ENCODE data around the gene UBA1. TPM values are rescaled to one million over a fixed set of nuclear protein-coding genes. Genes with fewer than 3 reads are reported as not detected.

The UBA1 gene
- total and polyA plus RNA-seq, 4 experiments from 2014 or later = 129 to 167 (median 142) TPM

DNA sequence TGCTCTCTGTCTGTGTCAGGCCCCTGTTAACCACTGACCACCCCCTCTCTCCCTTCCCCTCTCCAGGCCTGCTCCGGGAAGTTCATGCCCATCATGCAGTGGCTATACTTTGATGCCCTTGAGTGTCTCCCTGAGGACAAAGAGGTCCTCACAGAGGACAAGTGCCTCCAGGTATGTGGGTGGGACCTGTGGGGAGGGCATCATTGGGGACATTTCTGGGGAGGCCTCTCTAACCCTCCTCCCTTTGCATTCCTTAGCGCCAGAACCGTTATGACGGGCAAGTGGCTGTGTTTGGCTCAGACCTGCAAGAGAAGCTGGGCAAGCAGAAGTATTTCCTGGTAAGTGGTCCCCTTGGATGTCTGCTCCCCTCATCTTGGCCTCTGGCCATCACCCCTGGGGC is 9.2 kb downstream of the UBA1 start:
- H3K27me3 ChIP-seq (ENCODE audit: insufficient read depth, low read length) = no peaks in the 10 kb centered on the region
- Mint-ChIP-seq H3K4me3 (no peak overlapping the region), H3K27me3 (no peaks in the 10 kb centered on the region), H3K36me3 (peaks cover 63 to 86% of the 10 kb centered on the region in 2 donors), H3K4me1 (peaks cover 3 to 10% (median 9%) of the 10 kb centered on the region in 4 donors), H3K27ac (peak overlapping the region in 2 of 7 donors; percentile 55 to 68), H3K9me3 (peaks cover 0 to 1% (median 0%) of the 10 kb centered on the region in 8 donors)
- ChIA-PET CTCF (ENCODE audit: partially characterized antibody) (no interaction called here), POLR2A (ENCODE audit: partially characterized antibody) (no interaction called here)
- peaks cover 68% of the 10 kb centered on the region for H3K36me3 ChIP-seq (ENCODE audit: insufficient read depth, low read length)
- DNase-seq = no peak
- H3K27ac ChIP-seq (ENCODE audit: low read depth, low read length) = no peak overlapping the region
- peaks cover 7% of the 10 kb centered on the region for H3K4me1 ChIP-seq (ENCODE audit: insufficient read depth, low read length)
- no peaks in the 10 kb centered on the region for H3K9me3 ChIP-seq (ENCODE audit: control insufficient read depth in 1 of 2, low read length in 2 of 2)
- no peak overlapping the region for H3K4me3 ChIP-seq (ENCODE audit: low read length in 2 of 2)
- intact Hi-C loops (cut with micrococcal nuclease) = no loop called here

DNA sequence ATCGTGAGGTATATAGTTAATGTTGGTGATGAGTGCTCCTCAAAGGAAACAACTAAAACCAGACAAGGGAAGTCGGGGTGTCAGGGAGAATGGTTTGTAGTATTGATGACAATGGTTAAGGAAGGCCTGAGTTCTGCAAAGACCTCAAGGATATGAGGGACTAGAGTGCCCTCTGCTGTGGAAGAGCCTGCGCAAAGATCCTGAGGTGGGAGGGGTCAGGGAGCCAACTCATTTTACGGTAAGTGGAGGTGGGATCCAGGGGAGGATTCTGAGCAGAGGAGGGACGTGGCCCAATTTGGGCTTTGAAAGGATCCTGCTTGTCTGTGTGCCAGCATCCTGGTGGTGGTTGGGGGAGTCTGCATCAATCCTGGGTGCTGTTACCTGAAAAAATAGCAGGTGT is 11.3 kb downstream of the UBA1 start:
- peaks cover 56 to 70% of the 10 kb centered on the region in 2 donors for H3K36me3 Mint-ChIP-seq
- DNase-seq = no peak
- CTCF ChIA-PET (ENCODE audit: partially characterized antibody) = no interaction called here
- Histone ChIP-seq H3K36me3 (ENCODE audit: insufficient read depth, low read length) (peaks cover 60% of the 10 kb centered on the region), H3K4me3 (ENCODE audit: low read length in 2 of 2) (no peak overlapping the region), H3K9me3 (ENCODE audit: control insufficient read depth in 1 of 2, low read length in 2 of 2) (no peaks in the 10 kb centered on the region), H3K27me3 (ENCODE audit: insufficient read depth, low read length) (no peaks in the 10 kb centered on the region), H3K27ac (ENCODE audit: low read depth, low read length) (no peak overlapping the region), H3K4me1 (ENCODE audit: insufficient read depth, low read length) (no peaks in the 10 kb centered on the region)
- H3K9me3 Mint-ChIP-seq = peaks cover 0 to 1% (median 0%) of the 10 kb centered on the region in 8 donors
- H3K4me1 Mint-ChIP-seq = peaks cover 0 to 7% (median under 1%) of the 10 kb centered on the region in 4 donors
- POLR2A ChIA-PET (ENCODE audit: partially characterized antibody) = interaction anchor here (1.4 kb wide), 1 partner anchor 13 kb away, joined by 6 read pairs; the partner anchor contains the start of gene CDK16
- intact Hi-C loops (cut with micrococcal nuclease) = no loop called here
- H3K4me3 Mint-ChIP-seq = no peak overlapping the region
- no peaks in the 10 kb centered on the region for H3K27me3 Mint-ChIP-seq
- peak overlapping the region in 2 of 7 donors; percentile 27 to 37 for H3K27ac Mint-ChIP-seq

DNA sequence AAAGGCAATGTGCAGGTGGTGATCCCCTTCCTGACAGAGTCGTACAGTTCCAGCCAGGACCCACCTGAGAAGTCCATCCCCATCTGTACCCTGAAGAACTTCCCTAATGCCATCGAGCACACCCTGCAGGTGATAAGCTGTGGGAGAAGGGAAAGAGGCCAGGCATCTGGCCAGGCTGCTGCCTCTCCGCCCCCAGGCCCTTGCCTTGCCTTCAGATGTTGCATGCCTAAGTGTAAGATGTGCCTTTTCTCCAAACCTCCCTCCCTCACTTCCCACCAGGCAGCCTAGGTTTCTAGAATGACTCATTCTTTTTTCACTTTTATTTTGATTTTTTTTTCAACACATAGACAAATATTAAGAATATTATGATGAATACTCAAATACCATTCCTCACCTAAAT is 12.7 kb downstream of the UBA1 start:
- peak overlapping the region in 2 of 7 donors; percentile 26 to 70 for H3K27ac Mint-ChIP-seq
- H3K27ac ChIP-seq (ENCODE audit: low read depth, low read length) = no peak overlapping the region
- no peak overlapping the region for H3K4me3 ChIP-seq (ENCODE audit: low read length in 2 of 2)
- peaks cover 62% of the 10 kb centered on the region for H3K36me3 ChIP-seq (ENCODE audit: insufficient read depth, low read length)
- POLR2A ChIA-PET (ENCODE audit: partially characterized antibody) = no interaction called here
- no peaks in the 10 kb centered on the region for H3K4me1 ChIP-seq (ENCODE audit: insufficient read depth, low read length)
- no peaks in the 10 kb centered on the region for H3K27me3 Mint-ChIP-seq
- no peak for DNase-seq
- peaks cover 47 to 62% of the 10 kb centered on the region in 2 donors for H3K36me3 Mint-ChIP-seq
- intact Hi-C loops (cut with micrococcal nuclease) = no loop called here
- CTCF ChIA-PET (ENCODE audit: partially characterized antibody) = interaction anchor here (1.4 kb wide), 1 partner anchor 106 kb away, joined by 3 read pairs; no protein-coding TSS in a partner anchor
- H3K4me3 Mint-ChIP-seq = no peak overlapping the region
- no peaks in the 10 kb centered on the region for H3K9me3 ChIP-seq (ENCODE audit: control insufficient read depth in 1 of 2, low read length in 2 of 2)
- H3K4me1 Mint-ChIP-seq = peaks cover 0 to 7% (median 1%) of the 10 kb centered on the region in 4 donors
- no peaks in the 10 kb centered on the region for H3K27me3 ChIP-seq (ENCODE audit: insufficient read depth, low read length)
- H3K9me3 Mint-ChIP-seq = no peaks in the 10 kb centered on the region

DNA sequence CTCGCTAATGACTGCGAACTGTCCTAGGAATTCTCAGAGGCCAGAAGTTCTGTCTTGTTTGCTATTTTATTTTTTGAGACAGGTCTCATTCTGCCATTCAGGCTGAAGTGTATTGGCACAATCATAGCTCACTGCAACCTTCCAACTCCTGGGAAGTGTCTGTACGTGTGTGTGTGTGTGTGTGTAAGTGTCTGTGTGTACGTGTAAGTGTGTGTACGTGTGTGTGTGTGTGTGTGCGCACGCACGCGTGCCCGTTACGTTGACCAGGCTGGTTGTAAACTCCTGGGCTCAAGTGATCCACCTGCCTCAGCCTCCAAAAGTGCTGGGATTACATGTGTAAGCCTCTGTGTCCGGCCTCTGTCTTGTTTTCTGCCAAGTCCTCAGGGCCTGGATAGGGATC is 14.5 kb downstream of the UBA1 start:
- Histone ChIP-seq H3K36me3 (ENCODE audit: insufficient read depth, low read length) (peaks cover 62% of the 10 kb centered on the region), H3K4me1 (ENCODE audit: insufficient read depth, low read length) (no peaks in the 10 kb centered on the region), H3K4me3 (ENCODE audit: low read length in 2 of 2) (no peak overlapping the region), H3K9me3 (ENCODE audit: control insufficient read depth in 1 of 2, low read length in 2 of 2) (no peaks in the 10 kb centered on the region), H3K27ac (ENCODE audit: low read depth, low read length) (no peak overlapping the region), H3K27me3 (ENCODE audit: insufficient read depth, low read length) (no peaks in the 10 kb centered on the region)
- intact Hi-C loops (cut with micrococcal nuclease) = no loop called here
- H3K36me3 Mint-ChIP-seq = peaks cover 50 to 62% of the 10 kb centered on the region in 2 donors
- no peak for DNase-seq
- no peaks in the 10 kb centered on the region for H3K9me3 Mint-ChIP-seq
- peak overlapping the region in 1 of 7 donors; percentile 41 for H3K27ac Mint-ChIP-seq
- H3K27me3 Mint-ChIP-seq = no peaks in the 10 kb centered on the region
- ChIA-PET POLR2A (ENCODE audit: partially characterized antibody) (interaction anchor here (1.0 to 1.5 kb wide), 3 partner anchors 9 to 11 kb away, joined by 3 read pairs; partner anchors contain the start of gene CDK16), CTCF (ENCODE audit: partially characterized antibody) (interaction anchor here (1.3 kb wide), 1 partner anchor 177 kb away, joined by 3 read pairs; no protein-coding TSS in a partner anchor)
- no peak overlapping the region for H3K4me3 Mint-ChIP-seq
- peaks cover 0 to 7% (median 2%) of the 10 kb centered on the region in 4 donors for H3K4me1 Mint-ChIP-seq

DNA sequence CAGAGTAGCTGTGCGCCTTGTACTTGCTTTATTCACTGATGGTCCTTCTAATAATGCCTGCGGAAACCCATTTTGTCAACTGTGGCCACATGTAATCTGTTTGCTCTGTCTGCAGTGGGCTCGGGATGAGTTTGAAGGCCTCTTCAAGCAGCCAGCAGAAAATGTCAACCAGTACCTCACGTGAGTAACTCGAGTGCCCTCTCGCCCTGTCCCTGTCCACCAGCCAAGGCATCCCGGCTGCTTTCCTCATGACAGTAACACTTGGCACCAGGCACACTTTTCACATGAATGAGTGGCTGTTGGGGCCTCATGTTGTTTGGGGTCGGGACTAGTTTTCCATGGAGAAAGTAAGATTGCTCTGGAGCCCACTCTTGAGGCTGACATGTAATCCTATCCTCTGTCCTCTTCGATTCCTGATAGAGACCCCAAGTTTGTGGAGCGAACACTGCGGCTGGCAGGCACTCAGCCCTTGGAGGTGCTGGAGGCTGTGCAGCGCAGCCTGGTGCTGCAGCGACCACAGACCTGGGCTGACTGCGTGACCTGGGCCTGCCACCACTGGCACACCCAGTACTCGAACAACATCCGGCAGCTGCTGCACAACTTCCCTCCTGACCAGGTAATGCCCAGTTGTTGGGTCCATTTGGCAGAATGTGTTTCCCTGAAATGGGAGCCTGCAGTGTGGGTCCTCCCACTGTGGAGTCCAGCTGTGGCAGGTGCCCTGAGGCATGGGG is 16.0 kb downstream of the UBA1 start:
- ChIA-PET CTCF (ENCODE audit: partially characterized antibody) (no interaction called here), POLR2A (ENCODE audit: partially characterized antibody) (no interaction called here)
- Histone ChIP-seq H3K4me1 (ENCODE audit: insufficient read depth, low read length) (no peaks in the 10 kb centered on the region), H3K4me3 (ENCODE audit: low read length in 2 of 2) (no peak overlapping the region), H3K9me3 (ENCODE audit: control insufficient read depth in 1 of 2, low read length in 2 of 2) (no peaks in the 10 kb centered on the region), H3K27me3 (ENCODE audit: insufficient read depth, low read length) (no peaks in the 10 kb centered on the region), H3K36me3 (ENCODE audit: insufficient read depth, low read length) (peaks cover 63% of the 10 kb centered on the region), H3K27ac (ENCODE audit: low read depth, low read length) (no peak overlapping the region)
- no peak for DNase-seq
- Mint-ChIP-seq H3K27ac (no peak overlapping the region), H3K27me3 (no peaks in the 10 kb centered on the region), H3K4me1 (peaks cover 0 to 7% (median 2%) of the 10 kb centered on the region in 4 donors), H3K36me3 (peaks cover 50 to 64% of the 10 kb centered on the region in 2 donors), H3K4me3 (no peak overlapping the region), H3K9me3 (no peaks in the 10 kb centered on the region)
- intact Hi-C loops (cut with micrococcal nuclease) = no loop called here

DNA sequence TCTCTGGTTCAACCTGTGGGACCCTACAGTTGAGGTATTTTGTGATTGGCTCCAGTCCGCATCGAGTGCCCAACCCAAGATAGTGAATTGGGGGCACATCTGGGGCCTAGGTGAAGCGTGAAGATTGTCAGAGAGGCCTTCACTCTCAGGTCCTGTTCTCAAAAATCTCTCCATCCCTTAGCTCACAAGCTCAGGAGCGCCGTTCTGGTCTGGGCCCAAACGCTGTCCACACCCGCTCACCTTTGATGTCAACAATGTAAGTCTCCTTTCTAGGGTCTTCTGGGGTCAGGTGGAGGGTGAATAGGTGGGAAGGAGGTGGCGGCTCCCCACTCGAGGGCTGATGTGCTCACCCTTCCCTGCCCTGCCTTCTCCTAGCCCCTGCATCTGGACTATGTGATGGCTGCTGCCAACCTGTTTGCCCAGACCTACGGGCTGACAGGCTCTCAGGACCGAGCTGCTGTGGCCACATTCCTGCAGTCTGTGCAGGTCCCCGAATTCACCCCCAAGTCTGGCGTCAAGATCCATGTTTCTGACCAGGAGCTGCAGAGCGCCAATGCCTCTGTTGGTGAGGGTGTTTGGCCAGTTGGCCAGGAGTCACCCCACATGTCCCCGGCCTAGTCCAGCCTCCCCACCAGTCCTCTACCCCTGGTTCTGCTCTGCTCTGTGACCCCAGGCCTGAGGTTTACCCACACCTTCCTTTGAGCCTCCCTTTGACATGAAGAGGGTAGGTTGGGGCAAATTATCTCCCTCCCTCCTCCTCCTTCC is 17.2 kb downstream of the UBA1 start:
- no peaks in the 10 kb centered on the region for H3K27me3 ChIP-seq (ENCODE audit: insufficient read depth, low read length)
- H3K9me3 Mint-ChIP-seq = no peaks in the 10 kb centered on the region
- no peak overlapping the region for H3K4me3 Mint-ChIP-seq
- no peak overlapping the region for H3K27ac ChIP-seq (ENCODE audit: low read depth, low read length)
- peaks cover 50 to 57% of the 10 kb centered on the region in 2 donors for H3K36me3 Mint-ChIP-seq
- ChIA-PET POLR2A (ENCODE audit: partially characterized antibody) (no interaction called here), CTCF (ENCODE audit: partially characterized antibody) (no interaction called here)
- H3K4me3 ChIP-seq (ENCODE audit: low read length in 2 of 2) = no peak overlapping the region
- no peaks in the 10 kb centered on the region for H3K9me3 ChIP-seq (ENCODE audit: control insufficient read depth in 1 of 2, low read length in 2 of 2)
- H3K27ac Mint-ChIP-seq = peak overlapping the region in 6 of 7 donors; percentile 6 to 81 (median 41)
- intact Hi-C loops (cut with micrococcal nuclease) = no loop called here
- H3K4me1 ChIP-seq (ENCODE audit: insufficient read depth, low read length) = no peaks in the 10 kb centered on the region
- no peaks in the 10 kb centered on the region for H3K27me3 Mint-ChIP-seq
- no peak for DNase-seq
- H3K4me1 Mint-ChIP-seq = peaks cover 0 to 3% (median 2%) of the 10 kb centered on the region in 4 donors
- peaks cover 63% of the 10 kb centered on the region for H3K36me3 ChIP-seq (ENCODE audit: insufficient read depth, low read length)

All from CD4-positive, alpha-beta memory T cell (primary cell).